HG02870 (cell line): ENCODE data around the gene LMAN2.
"Not testable (repeated sequence)": the region's sequence is repeated elsewhere in the genome, so short reads cannot be mapped to it uniquely, and the experiment has no call there.

ENCODE experiments used
- ATAC-seq: cut with Tn5 transposase; IDR thresholded peaks from one replicate; pipeline ENCODE4 v1.9.1; 2021; ENCODE audit warnings: mild to moderate bottlenecking, moderate library complexity; ENCODE audit not compliant: unreplicated experiment

LMAN2 gene

DNA sequence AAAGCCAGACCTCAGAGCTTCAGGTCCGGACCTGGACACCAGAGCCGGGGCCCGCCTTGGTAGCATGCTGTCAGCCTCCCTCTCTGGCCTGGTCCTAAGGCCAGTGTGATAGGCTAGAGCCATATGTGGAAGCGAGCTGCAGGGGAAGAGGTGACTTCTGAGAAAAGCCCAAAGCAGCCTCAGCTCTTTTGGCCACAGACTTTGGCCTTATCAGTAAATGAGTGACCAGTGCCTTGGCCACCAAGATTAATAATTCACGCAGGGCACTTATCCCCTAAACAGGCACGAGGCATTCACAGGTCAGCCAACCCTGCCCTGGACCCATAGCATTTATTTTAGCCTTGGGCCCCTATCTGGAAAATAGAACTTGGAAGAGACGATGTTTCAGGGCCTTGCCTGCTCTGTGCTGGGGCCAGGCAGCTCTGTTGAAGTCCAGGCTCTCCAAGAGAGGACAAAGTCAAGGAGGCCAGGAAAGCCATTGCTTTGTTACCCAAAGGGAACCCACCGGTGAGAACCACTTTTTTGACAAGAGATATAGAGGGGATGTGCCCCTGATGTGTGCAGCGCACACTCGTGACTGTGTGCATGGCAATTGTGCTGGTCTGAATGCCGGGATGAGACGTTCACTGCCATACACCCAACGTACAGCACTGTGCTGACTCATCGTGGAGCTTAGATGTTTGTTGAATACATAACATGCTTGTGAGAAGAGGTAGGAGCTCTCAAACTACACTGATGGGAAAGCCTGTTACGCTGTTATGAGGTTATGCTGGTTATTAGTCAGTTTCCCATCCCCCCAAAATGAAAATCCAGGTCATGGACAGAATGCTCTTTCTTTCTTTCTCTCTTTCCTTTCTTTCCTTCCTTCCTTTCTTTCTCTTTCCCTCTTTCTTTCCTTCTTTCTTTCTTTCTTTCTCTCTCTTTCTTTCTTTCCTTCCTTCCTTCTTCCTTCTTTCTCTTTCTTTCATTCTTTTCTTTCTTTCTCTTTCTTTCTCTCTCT, 27.7 kb upstream of the LMAN2 start:
- ATAC-seq: no peak

DNA sequence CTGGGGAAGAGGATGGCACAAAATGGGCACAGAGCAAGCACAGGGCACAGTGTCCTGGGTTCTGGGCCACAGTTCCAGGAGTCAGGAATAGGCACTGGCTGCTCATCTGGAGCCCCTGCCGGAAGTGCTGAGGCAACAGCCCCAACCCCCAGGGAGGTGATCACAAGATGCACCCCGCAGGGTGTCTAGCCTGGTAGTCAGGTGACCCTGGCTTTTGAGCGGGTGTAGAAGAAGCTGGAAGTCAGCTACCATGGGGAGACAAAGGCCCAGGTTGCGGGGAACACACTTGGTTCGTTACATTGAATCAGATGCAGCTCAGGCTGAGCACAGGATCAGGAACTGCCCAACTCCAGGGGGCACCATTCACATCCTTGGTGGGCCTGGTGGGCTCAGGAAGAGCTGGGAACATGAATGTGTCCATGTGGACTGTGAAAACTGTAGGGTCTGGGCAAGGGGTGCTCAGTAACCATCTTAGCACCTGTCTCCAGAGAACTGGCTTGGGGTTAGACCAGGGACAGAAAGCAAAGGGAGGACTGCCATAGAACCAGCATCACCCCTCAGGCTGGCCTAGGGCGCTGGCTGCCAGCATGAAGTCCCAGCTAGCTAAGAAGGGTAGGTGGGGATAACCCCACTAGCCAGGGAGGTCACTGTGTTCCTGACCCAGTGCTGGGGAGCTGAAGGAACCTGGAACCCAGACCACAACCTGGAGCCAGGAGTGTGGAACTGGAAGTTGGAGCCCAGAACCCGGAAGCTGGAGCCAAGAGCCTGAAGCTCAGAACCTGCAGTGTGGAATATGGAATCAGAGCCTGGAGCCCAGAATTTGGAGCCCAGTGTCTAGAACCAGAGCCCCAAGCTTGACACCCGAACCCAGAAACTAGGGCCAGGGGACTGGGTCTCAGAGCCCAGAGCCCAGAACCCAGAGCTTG, 26.6 kb upstream of the LMAN2 start:
- no peak for ATAC-seq

DNA sequence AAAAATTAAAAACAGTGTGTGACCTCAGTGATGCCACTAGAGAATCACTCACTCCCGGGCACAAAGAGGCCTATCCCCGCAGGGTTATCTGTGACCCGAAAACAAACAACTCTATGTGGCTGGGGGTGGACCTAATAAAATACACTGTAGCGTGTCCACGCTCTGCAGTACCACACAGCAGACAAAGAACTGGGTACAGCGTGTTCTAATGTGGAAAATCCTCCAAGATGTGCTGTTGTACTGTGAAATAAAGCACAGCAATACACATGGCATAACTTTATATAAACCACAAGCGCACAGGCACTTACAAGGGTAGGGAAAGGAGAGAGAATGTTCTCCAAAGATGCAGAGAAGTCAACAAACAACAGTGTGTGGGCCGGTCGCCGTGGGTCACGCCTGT, 24.6 kb upstream of the LMAN2 start:
- ATAC-seq: no peak

DNA sequence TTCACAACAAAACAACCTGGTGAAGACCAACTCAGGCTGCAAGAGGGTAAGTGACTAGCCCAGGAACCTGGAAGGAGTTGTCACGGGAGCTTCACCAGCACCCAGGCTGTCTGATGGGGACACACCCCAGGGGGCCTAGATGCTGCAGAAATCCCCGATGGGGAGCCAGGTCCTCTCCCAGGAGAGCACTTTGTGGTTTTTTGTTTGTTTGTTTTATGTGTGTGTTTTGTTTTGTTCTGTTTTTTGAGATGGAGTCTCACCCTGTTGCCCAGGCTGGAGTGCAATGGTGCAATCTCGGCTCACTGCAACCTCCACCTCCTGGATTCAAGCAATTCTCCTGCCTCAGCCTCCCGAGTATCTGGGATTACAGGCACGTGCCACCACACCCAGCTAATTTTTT, 24.0 kb upstream of the LMAN2 start:
- not testable (repeated sequence) for ATAC-seq

DNA sequence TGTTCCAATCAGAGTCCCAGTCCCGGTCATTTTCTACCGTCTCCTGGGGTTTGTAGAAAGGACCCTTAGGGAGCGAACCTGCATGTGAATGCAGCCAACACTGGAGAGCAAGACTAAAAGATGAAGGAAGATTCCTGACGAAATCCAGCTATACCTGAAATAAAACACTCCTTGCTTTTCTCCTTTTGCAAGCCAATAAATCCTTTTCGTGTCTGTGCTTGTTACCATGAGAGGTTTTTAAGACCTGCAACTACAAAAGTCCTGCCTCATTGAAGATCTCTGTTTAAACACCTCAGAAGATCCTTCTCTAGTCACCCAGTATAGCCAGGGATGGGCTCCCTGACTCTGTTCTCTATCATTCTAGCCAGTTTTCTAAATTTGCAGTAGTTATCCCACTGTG, 22.7 kb upstream of the LMAN2 start:
- no peak for ATAC-seq

DNA sequence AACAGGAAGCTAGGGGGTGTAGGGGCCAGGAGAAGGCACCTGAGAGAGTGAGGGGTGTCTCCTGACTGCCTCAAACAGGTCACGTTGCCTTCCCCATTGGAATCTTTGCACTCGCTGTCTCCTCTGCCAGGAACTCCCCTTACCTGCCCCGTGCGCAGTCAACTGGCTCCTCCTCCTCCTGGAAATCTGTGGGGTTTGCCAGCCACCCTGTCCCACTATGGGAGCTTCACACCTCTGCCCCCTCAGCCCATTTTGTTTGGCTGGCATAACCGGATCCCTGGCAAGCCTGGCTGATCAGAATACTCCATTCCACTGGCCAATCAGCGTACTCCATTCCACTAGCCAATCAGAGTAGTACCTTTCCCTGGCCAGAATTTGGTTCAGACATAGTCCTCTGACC, 22.3 kb upstream of the LMAN2 start:
- no peak for ATAC-seq

DNA sequence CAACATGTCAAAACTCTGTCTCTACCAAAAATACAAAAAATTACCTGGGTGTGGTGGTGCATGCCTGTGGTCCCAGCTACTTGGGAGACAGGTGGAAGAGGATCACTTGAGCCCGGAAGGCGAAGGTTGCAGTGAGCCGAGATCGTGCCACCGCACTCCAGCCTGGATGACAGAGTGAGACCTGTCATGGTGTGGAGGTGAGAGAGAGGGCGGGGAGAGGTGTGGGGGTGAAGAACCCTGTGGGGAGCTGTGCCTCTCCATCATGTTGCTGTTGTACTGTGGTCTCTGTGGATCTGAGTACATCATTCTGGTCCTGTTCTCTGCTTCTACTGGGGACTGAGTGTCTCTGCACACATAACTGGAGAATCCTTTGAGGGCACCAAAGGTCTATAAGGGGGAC, 21.4 kb upstream of the LMAN2 start:
- ATAC-seq: no peak

DNA sequence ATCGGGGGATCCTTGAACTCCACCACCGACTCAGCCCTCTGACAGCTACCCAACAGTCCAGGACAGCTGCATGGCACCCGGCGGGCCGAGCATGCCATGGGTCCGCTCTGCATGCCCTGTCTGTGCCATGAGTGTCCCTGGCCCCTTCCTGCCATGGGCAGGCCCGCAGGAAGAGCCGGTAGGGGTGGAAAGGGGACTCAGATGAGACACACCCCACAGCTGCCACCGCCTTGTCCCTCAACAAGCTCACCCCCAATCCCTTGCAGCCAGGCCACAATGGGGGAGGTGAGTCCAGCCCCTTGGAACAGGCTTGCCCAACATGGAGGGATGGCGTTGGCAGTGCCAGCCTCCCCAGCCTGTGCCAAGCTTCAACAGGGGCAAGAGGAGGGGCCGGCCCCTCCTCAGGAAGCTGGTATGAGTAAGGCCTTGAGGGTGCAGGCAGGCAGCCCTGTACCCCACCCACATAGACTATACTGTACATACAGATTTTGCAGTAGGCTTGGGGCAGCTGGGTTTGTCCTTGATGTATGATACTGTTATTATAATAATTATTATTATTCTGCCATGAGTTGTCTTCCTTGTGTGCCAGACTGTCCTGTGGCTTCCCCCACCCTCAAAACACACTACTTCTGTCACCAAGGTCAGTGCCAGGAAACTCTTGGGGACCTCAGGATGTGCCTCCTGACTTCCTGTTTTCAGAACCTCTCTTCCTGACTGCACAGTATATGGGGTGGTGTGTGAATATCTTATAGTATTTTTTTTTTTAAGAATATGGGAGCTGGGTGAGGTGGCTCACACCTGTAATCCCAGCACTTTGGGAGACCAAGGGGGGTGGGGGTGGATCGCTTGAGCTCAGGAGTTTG, 20.8 kb upstream of the LMAN2 start:
- no peak for ATAC-seq

DNA sequence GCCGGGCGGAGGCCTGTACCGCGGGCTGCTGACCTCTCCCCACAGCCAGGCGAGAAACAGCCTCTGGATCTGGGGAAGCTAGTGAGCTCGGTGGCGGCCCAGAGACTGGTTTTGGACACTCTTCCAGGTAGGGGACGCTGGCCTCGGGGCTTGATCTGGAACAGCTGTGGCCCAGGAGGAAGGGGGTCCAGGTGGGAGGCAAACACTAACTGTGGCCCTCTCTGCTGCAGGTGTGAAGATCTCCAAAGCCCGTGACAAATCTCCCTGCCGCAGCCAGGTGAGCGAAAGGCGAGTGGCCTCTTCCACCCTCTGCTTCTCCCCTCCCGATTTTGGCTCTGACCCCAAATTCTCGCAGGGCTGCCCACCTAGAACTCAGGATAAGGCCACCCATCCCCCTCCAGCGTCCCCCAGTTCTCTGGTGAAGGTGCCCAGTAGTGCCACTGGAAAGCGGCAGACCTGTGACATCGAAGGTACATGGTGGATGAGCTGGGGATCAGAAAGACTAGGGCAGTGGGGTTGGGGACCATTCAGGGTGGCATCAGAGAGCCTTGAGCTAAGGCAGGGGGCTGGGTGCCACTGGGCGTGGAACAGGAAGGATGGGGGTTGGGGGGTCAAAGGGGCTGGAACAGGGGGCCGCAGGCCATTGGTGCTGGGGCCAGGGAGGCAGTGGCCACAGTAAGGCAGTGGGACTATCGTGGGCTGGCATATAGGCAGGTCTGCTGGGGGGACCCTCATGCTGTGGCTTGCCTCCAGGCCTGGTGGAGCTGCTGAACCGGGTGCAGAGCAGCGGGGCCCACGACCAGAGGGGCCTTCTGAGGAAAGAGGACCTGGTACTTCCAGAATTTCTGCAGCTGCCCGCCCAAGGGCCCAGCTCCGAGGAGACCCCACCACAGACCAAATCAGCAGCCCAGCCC, 19.9 kb upstream of the LMAN2 start:
- no peak for ATAC-seq

DNA sequence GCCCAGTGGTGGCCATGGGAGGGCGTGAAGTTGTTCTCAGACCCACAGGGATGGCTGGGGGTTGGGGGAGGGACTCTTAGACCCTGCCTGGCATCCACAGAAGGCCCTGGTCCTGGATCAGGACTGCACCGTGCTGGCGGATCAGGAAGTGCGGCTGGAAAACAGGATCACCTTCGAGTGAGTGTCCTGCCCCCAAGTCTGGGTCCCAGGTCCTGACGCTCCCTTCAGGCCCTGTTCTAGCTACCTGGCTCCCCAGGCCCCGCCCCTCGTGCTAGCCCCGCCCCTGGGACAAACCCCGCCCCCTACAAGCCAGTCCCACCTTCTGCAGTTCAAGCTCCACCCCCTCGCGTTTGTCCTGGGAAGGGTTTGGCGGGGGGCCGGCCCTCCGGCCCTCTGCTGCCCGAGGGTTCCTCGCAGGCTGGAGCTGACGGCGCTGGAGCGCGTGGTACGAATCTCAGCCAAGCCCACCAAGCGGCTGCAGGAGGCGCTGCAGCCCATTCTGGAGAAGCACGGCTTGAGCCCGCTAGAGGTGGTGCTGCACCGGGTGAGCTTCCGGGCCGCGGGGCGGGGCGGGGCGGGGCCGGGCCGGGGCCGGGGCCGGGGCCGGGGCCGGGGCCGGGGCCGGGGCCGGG, 19.1 kb upstream of the LMAN2 start:
- no peak for ATAC-seq

DNA sequence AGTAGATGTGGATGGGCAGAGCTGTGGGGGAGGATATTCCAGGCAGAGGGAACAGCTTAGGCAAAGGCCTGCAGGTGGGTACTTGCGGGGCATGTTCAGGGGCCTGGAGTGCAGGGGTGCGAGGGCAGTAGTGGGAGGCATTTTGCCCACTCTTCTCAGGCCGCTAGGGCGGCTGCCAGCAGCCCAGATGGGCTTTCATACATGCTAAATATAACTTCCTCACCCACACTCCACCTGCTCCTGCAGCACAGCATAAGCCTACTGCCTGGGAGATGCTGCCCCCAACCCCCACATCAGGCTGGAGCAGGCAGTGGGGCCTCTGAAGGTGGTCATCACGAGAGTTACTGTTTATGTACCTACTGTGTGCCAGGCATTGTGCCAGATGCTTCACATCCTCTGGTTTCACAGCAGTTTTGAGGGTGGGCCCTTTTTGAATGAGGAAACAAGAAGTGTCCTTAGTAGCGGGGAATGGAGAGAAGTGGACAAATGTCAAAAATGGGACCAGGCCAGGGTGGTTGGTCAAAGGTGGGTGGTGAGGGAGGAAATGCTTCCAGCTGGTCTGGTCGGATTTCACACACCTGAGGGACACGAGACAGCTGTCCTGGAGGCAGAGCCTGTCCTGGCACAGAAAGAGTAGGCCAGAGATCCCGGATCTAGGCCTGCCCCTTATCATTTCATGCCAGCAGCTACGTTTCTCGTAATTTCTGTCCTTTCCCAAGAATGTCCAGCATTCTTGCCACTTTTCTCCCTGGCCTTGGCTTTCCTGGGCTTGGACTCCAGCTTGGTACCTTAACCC, 18.4 kb upstream of the LMAN2 start:
- ATAC-seq: no peak

DNA sequence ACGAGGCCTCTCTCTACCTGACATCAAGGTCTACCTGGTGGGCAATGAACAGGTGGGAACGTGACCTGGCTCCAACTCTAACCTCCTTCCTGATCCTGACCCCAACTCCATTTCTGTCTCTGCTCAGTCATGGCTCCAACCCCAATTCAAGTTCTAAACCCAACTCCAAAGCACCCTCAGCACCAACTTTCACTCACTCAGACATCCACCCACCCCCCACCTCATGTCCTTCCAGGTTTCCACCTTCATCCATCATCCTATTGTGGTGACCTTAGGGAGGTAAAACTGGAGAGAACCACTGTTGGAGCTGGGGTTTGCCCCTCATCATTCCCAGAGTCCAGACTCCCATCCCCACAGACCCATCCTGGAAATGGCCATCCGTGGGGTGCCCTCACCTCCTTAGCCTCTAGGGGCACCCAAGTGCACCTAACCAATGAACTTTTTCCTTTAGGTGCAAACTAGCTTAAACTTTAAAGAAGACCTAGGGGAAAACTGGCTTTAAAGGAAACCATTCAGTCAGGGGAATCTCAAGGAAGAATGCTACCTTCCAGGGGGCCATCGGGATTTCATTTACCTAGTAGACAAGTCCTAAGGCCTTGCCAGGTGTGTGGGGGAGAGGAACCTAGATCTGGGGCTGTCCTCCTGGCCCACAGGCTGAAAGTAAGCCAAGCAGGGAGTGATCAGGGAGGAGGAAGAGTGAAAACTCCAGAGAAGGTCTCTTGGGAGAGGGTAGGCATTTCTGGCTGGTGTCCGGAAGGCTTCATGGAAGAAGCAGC, 17.6 kb upstream of the LMAN2 start:
- ATAC-seq: no peak

DNA sequence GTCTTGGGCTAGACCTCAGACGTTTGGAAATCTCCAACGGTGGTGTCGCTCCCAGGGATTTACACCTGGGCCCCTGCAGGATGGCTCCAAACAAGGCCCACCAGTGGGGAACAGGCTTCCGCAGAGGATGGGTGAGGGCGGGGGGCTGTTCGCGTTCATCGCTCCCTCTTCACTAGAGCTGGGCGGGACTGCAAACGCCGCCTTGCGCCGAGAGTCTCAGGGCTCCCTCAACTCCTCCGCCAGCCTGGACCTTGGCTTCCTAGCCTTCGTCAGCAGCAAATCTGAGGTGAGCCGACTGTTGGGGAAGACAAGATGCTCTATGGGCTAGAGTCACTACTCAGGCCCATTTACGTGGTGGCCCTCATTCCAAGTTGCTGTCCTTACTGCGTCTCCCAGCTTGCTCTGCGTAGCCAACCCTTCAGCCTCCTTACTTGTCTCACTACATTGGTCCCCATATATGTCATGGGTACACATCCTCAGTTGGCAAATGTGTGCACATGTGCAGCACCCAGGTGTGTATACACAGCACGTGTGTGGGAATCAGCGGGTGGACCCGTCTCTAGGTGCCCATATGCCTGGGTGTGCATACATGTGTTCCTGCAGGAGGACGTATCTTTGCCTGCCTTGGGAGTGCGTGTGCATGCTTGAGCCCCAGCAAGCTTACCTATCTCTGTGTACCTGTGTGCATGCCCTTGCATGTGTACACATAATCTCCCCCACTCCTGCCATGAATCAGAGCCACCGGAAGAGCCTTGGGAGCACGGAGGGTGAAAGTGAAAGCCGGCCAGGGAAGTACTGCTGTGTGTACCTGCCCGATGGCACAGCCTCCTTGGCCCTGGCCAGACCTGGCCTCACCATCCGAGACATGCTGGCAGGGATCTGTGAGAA, 16.8 kb upstream of the LMAN2 start:
- no peak for ATAC-seq

DNA sequence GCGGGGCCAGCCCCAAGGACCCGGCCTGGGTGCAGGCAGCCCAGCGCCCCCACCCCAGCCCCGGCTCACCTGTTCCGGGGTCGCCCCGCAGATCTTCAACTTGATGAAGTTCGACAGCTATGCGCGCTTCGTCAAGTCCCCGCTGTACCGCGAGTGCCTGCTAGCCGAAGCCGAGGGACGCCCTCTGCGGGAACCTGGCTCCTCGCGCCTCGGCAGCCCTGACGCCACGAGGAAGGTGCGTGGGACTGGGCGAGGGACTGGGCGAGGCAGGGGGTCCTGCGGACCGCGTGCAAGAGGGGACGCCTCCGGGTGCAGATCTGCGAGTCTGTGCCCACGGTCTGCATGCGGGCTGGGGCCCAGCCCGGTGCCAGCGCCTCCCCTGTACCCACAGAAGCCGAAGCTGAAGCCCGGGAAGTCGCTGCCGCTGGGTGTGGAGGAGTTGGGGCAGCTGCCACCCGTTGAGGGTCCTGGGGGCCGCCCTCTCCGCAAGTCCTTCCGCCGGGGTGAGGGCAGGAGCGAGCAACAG, 15.9 kb upstream of the LMAN2 start:
- ATAC-seq: no peak

DNA sequence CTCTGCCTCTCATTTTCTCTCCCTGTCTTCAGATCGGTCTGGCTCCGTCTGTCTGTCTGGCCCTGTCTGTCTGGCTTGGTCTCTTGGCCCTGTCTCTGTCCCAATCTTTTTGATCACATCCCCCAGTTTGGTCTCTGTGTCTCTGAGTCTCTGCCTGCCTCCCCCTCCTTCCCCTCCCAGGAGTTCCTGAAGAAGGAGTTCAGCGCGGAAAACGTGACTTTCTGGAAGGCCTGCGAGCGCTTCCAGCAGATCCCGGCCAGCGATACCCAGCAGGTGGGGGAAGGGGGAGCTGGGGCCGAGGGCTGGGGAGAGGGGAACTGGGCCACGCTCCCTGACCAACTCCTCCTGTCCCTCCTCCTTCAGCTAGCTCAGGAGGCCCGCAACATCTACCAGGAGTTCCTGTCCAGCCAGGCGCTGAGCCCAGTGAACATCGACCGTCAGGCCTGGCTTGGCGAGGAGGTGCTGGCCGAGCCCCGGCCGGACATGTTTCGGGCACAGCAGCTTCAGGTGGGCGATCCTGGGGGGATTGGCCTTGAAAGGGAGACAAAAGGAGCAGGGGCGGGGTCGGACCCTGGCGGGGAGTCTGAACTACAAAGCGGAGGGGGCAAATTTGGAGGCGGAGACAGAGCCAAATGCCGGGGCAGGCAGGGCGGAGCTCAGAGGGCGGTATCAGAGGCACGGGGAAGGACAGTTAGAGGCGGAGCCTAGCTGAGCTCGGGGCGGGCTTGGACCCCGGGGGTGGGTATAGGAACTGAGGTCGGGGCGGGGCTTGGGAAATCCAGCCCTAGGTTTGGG, 15.3 kb upstream of the LMAN2 start:
- no peak for ATAC-seq
